ENCODE results near the gene WDR87. TPM values are rescaled to one million over a fixed set of nuclear protein-coding genes. Genes with fewer than 3 reads are reported as not detected.

The WDR87 gene
- total RNA-seq, 1 donor from 2014 or later = not detected

DNA sequence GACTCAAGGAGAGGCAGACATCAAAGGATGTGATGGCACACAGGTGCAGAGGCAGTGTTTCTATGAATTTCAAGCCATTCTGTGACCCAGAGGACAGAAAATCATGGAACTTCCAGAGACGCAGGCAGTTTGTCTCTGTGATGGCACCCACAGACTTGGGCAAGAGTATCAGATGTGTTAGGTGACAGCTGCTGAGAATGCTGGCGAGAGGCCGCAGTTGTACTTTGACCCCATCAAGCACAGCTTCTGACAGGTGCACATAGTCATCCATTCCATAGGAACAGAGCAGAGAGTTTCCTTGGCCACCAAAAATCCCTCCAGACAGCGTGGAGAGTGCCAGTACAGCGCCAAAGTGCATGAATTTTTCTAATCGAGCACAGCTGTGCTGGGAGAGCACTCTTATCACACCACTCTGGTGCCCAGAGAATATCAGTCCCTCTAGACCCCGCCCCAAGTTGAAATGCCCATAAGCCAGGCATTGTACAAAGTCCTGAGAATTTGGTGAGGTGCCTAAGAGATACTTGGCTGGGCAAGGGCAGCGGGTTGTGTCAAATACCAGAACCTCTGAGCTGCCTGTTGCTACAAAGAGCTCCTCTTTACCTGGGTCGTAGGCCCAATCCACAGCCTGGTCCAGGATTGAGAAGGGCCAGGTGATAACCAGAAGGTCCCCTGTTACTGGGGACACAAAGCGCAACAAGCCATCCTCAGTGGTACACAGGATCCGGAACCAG, 12.4 kb downstream of the WDR87 start:
- H3K4me1 Mint-ChIP-seq (ENCODE audit: unreplicated experiment) = no peaks in the 10 kb centered on the region
- H3K27me3 Mint-ChIP-seq (ENCODE audit: unreplicated experiment) = peaks cover 7% of the 10 kb centered on the region
- DNase-seq (ENCODE audit: low spot score) = no peak
- TF ChIP-seq CTCF (IDR thresholded peaks at IDR 0.05; ENCODE audit: unreplicated experiment) = no peak
- peaks cover 5% of the 10 kb centered on the region for H3K36me3 Mint-ChIP-seq (ENCODE audit: low read depth, unreplicated experiment)
- H3K9me3 Mint-ChIP-seq (ENCODE audit: unreplicated experiment) = no peaks in the 10 kb centered on the region
- H3K4me3 Mint-ChIP-seq (ENCODE audit: unreplicated experiment) = no peak overlapping the region
- no peak overlapping the region for H3K27ac Mint-ChIP-seq (ENCODE audit: unreplicated experiment)

DNA sequence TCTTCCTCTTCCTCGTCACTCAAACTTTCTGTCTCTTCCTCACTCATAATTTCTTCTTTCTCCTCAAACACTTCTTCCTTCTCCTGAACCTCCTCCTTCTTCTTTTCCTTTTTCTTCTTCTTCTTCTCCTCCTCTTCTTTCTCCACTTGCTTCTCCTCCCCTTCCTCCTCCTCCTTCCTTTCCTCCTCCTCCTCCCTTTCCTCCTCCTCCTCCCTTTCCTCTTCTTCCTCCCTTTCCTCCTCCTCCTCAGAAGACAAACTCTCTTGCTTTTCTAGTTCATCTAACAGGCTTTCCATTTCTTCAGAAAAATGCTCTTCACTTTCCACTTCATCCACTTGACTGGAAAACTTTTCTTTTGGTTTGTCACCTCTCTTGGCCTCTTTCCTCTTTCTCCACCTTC, 19.8 kb downstream of the WDR87 start:
- H3K4me1 Mint-ChIP-seq (ENCODE audit: unreplicated experiment) = no peaks in the 10 kb centered on the region
- H3K4me3 Mint-ChIP-seq (ENCODE audit: unreplicated experiment) = no peak overlapping the region
- peaks cover 1% of the 10 kb centered on the region for H3K36me3 Mint-ChIP-seq (ENCODE audit: low read depth, unreplicated experiment)
- H3K27ac Mint-ChIP-seq (ENCODE audit: unreplicated experiment) = no peak overlapping the region
- no peak for TF ChIP-seq CTCF (IDR thresholded peaks at IDR 0.05; ENCODE audit: unreplicated experiment)
- no peak for DNase-seq (ENCODE audit: low spot score)
- peaks cover under 1% of the 10 kb centered on the region for H3K27me3 Mint-ChIP-seq (ENCODE audit: unreplicated experiment)
- no peaks in the 10 kb centered on the region for H3K9me3 Mint-ChIP-seq (ENCODE audit: unreplicated experiment)

DNA sequence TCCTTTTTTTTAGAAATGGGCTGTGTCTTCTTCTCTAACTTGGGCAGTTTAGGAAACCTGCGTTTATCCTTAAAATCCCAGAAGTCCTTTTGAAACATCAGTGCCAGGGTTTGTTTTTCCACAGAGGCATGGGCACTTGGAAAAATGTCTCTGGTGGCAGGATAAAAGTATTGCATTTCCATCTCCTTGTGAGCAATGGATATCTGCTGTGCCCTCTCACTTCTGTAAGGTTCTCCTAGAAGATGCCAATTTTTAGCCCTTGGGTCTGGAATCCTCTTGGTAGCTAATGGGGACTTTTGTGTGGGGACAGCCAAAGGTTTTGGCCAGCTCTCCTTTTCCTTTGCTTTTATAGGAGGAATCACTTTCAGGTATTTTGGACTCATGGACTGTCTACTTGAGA, 21.0 kb downstream of the WDR87 start:
- Mint-ChIP-seq H3K9me3 (ENCODE audit: unreplicated experiment) (no peaks in the 10 kb centered on the region), H3K27ac (ENCODE audit: unreplicated experiment) (no peak overlapping the region), H3K27me3 (ENCODE audit: unreplicated experiment) (no peaks in the 10 kb centered on the region), H3K4me1 (ENCODE audit: unreplicated experiment) (no peaks in the 10 kb centered on the region), H3K4me3 (ENCODE audit: unreplicated experiment) (no peak overlapping the region), H3K36me3 (ENCODE audit: low read depth, unreplicated experiment) (no peaks in the 10 kb centered on the region)
- DNase-seq (ENCODE audit: low spot score) = no peak
- no peak for TF ChIP-seq CTCF (IDR thresholded peaks at IDR 0.05; ENCODE audit: unreplicated experiment)

DNA sequence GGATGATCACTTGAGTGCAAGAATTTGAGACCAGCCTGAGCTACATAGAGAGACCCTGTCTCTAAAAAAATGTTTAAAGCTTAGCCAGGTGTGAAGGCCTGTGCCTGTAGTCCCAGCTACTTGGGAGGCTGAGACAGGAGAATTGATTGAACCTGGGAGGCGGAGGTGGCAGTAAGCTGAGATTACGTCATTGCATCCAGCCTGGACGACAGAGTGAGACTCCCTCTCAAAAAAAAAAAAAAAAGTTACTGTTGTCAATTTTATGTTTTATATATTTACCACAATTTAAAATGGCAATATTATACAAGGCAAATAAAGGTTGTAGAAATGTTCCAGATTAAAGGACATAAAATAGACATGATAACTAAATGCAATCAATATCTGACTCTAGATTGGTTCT, 29.2 kb downstream of the WDR87 start:
- H3K27me3 Mint-ChIP-seq (ENCODE audit: unreplicated experiment) = peaks cover 2% of the 10 kb centered on the region
- TF ChIP-seq CTCF (IDR thresholded peaks at IDR 0.05; ENCODE audit: unreplicated experiment) = no peak
- peaks cover 4% of the 10 kb centered on the region for H3K9me3 Mint-ChIP-seq (ENCODE audit: unreplicated experiment)
- no peak overlapping the region for H3K27ac Mint-ChIP-seq (ENCODE audit: unreplicated experiment)
- H3K4me3 Mint-ChIP-seq (ENCODE audit: unreplicated experiment) = no peak overlapping the region
- H3K4me1 Mint-ChIP-seq (ENCODE audit: unreplicated experiment) = peaks cover 4% of the 10 kb centered on the region
- no peaks in the 10 kb centered on the region for H3K36me3 Mint-ChIP-seq (ENCODE audit: low read depth, unreplicated experiment)
- no peak for DNase-seq (ENCODE audit: low spot score)

GRCh38 chr19:37876032-37876431, 30.4 kb downstream of the WDR87 start:
- no peak overlapping the region for H3K4me3 Mint-ChIP-seq (ENCODE audit: unreplicated experiment)
- H3K27ac Mint-ChIP-seq (ENCODE audit: unreplicated experiment) = no peak overlapping the region
- no peak for DNase-seq (ENCODE audit: low spot score)
- H3K4me1 Mint-ChIP-seq (ENCODE audit: unreplicated experiment) = peaks cover 4% of the 10 kb centered on the region
- no peak for TF ChIP-seq CTCF (IDR thresholded peaks at IDR 0.05; ENCODE audit: unreplicated experiment)
- peaks cover 4% of the 10 kb centered on the region for H3K9me3 Mint-ChIP-seq (ENCODE audit: unreplicated experiment)
- H3K36me3 Mint-ChIP-seq (ENCODE audit: low read depth, unreplicated experiment) = peaks cover 5% of the 10 kb centered on the region
- H3K27me3 Mint-ChIP-seq (ENCODE audit: unreplicated experiment) = peaks cover 2% of the 10 kb centered on the region

Measured in endothelial cell (in vitro differentiated cells).